ENCODE measurements around the gene SYP. TPM values are rescaled to one million over a fixed set of nuclear protein-coding genes. Genes with fewer than 3 reads are reported as not detected.

Gene SYP
- total and polyA plus RNA-seq, 10 of the 15 experiments (the other 5 are each of a cell fraction or from before 2014, with no cell fraction given) = 0.34 to 1.7 (median 0.74) TPM

GRCh38 chrX:49164589-49165360 lies 35.2 kb downstream of the SYP start (continued):
- TF ChIP-seq SRF (IDR thresholded peaks at IDR 0.05; ENCODE audit: low read depth in 2 of 2, low read length in 2 of 2) (no peak), ESRRA (IDR thresholded peaks at IDR 0.05; ENCODE audit: low read length) (no peak), FOXM1 (IDR thresholded peaks at IDR 0.05; ENCODE audit: low read depth, low read length) (no peak), MTA3 (IDR thresholded peaks at IDR 0.05; ENCODE audit: borderline replicate concordance, low read length) (no peak), NR2C2 (IDR thresholded peaks at IDR 0.05; ENCODE audit: borderline replicate concordance, control insufficient read depth, insufficient read length, low read depth) (no peak), PKNOX1 (IDR thresholded peaks at IDR 0.05) (no peak), PAX8 (IDR thresholded peaks at IDR 0.05) (no peak), ZSCAN29 (IDR thresholded peaks at IDR 0.05) (no peak), NRF1 (conservative IDR thresholded peaks at IDR 0.05; ENCODE audit: low read depth, low read length) (no peak), TCF7 (IDR thresholded peaks at IDR 0.05; ENCODE audit: borderline replicate concordance) (no peak)

All from GM12878 (cell line).